WERI-Rb-1 (cell line): ENCODE data around the gene WDR6.

ENCODE experiments used
- DNase-seq: peaks from one replicate; pipeline ENCODE4 v3.0.0-alpha.2; 2020
- H3K27ac ChIP-seq: fragments of 250-450 bp; sonication (Bioruptor Pico); 2 replicates; pipeline ENCODE4 v1.5.1; 2020; ENCODE audit warnings: mild to moderate bottlenecking, moderate library complexity
- H3K27me3 ChIP-seq: fragments of 250-450 bp; sonication (Bioruptor Pico); 2 replicates; pipeline ENCODE4 v1.5.1; 2021; ENCODE audit warnings: mild to moderate bottlenecking, low read depth, moderate library complexity; ENCODE audit not compliant: insufficient read depth, severe bottlenecking
- H3K36me3 ChIP-seq: fragments of 250-450 bp; sonication (Bioruptor Pico); 2 replicates; pipeline ENCODE4 v1.5.1; 2020; ENCODE audit warnings: mild to moderate bottlenecking, moderate library complexity
- H3K4me3 ChIP-seq: 2 replicates; pipeline ENCODE4 v1.5.1; 2011; ENCODE audit warnings: low read depth, mild to moderate bottlenecking, control low read depth, low read length
- H3K9me3 ChIP-seq: fragments of 250-450 bp; sonication (Bioruptor Pico); 2 replicates; pipeline ENCODE4 v1.5.1; 2021; ENCODE audit warnings: mild to moderate bottlenecking, moderate library complexity; ENCODE audit not compliant: severe bottlenecking
- TF ChIP-seq, protein P1 (sequence below): IDR thresholded peaks from 2 replicates; pipeline ENCODE4 v1.5.1; 2011; ENCODE audit warnings: low read depth, mild to moderate bottlenecking, control low read depth, inconsistent platforms, low read length

Gene WDR6

GRCh38 chr3:49028298-49028672, 21.1 kb downstream of the WDR6 start:
- Histone ChIP-seq H3K9me3 (no peaks in the 10 kb centered on the region), H3K36me3 (peaks cover 86% of the 10 kb centered on the region), H3K27me3 (no peaks in the 10 kb centered on the region), H3K27ac (peak overlapping the region; percentile 80), H3K4me3 (peak overlapping the region; percentile 62)
- TF ChIP-seq, protein P1, sequence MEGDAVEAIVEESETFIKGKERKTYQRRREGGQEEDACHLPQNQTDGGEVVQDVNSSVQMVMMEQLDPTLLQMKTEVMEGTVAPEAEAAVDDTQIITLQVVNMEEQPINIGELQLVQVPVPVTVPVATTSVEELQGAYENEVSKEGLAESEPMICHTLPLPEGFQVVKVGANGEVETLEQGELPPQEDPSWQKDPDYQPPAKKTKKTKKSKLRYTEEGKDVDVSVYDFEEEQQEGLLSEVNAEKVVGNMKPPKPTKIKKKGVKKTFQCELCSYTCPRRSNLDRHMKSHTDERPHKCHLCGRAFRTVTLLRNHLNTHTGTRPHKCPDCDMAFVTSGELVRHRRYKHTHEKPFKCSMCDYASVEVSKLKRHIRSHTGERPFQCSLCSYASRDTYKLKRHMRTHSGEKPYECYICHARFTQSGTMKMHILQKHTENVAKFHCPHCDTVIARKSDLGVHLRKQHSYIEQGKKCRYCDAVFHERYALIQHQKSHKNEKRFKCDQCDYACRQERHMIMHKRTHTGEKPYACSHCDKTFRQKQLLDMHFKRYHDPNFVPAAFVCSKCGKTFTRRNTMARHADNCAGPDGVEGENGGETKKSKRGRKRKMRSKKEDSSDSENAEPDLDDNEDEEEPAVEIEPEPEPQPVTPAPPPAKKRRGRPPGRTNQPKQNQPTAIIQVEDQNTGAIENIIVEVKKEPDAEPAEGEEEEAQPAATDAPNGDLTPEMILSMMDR, result no peak
- DNase-seq, result no peak

DNA sequence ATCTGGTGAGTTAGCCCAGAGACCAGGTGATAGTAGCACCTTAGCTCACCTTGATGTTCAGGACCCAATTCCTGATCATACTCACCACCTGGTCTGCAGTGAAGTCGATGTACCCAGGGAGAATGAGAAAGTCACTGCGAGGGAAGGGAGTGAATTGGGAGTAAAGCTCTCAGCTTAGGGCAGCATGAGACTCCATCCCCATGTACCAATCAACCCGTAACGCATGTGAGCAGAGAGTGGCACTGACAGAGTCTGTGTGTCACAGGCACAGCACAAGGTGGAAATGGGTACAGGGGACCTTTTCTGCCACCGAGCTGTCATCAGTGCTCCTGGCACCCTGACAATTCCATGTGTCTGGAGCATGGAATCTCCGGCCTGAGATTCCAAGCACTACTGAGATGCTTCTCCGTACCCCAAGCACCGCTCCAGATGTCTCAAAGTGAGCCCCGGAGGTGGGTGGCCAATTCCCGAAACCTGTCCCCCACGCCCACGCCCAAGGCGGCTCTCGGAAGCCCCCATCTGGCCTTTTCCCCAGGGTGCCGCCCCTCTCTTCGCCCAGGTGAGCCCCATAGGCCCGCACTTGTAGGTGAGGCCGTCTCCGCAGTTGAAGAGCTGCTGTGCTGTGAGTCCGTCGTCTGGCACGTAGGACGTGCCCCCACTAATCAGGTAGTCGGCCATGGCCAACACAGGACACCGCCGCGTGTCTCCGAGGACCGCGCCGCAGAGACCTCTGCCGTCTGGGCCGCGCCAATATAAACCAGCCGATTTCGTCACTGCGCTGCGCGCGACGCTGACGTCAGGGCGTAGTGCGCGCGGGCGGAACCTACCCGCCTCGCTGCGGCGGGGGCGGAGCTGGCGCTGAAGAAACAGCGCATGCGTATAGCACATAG, 21.7 kb downstream of the WDR6 start, which contains the start of gene IMPDH2:
Gene IMPDH2, minus strand, starts transcription at position 726 of the 890 bp plus-strand sequence. Its CDS starts 48 bp downstream, at position 678.
- Histone ChIP-seq H3K9me3 (no peaks in the 10 kb centered on the region), H3K36me3 (peaks cover 86% of the 10 kb centered on the region)

DNA sequence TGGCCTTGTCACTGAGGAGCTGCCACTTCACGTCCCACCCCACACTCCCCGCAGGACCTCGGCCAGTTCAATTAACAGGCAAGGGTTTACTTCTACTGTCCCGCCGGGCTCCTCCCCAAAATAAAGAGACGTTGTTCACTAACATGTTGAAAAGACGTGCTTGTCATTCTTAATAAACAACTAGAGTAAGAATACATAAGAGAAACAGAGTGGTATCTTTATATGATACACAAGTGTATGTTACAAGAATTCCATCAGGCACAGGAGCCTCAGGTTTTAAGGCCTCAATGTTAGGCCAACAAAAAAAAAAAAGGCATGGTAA, 22.3 kb downstream of the WDR6 start:
- no peaks in the 10 kb centered on the region for H3K27me3 ChIP-seq
- H3K4me3 ChIP-seq, result peak overlapping the region; percentile 62; the same call in 1 of the 2 replicates
- DNase-seq, result no peak
- H3K36me3 ChIP-seq, result peaks cover 81% of the 10 kb centered on the region
- H3K9me3 ChIP-seq, result no peaks in the 10 kb centered on the region
- TF ChIP-seq, protein P1, result no peak
- H3K27ac ChIP-seq, result peak overlapping the region; percentile 80

More for the DNA sequence above, 21.7 kb downstream of the WDR6 start, which contains the start of gene IMPDH2:
- Histone ChIP-seq H3K27ac (peak within 1 kb of the TSS; percentile 80), H3K4me3 (peak within 1 kb of the TSS; percentile 62), H3K27me3 (no peaks in the 10 kb centered on the region)
- TF ChIP-seq, protein P1, result no peak; the same call in 1 of the 2 replicates
- peak; percentile 92 for DNase-seq

DNA sequence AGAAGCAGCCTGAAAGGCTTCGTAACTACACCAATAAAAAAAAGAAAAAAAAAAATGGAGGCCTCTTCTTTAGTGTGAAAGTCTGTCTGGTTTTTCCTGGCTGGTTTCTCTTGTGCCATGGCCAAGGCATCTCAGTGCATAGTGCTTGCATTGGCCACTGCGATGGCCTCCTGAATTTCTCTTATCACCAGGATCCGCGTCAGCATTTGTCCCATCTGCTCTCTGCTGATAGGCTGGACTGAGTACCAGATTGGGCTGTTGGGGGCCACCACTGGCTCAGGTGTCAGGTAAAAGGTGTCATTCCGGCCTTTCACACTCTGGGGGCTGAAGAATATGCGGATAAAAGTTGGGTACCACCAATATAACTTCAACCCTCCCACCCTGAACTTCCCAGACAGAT, 23.1 kb downstream of the WDR6 start:
- Histone ChIP-seq H3K4me3 (no peak overlapping the region), H3K27me3 (no peaks in the 10 kb centered on the region), H3K36me3 (peaks cover 81% of the 10 kb centered on the region), H3K9me3 (no peaks in the 10 kb centered on the region), H3K27ac (no peak overlapping the region)
- DNase-seq, result no peak
- TF ChIP-seq, protein P1, result no peak

DNA sequence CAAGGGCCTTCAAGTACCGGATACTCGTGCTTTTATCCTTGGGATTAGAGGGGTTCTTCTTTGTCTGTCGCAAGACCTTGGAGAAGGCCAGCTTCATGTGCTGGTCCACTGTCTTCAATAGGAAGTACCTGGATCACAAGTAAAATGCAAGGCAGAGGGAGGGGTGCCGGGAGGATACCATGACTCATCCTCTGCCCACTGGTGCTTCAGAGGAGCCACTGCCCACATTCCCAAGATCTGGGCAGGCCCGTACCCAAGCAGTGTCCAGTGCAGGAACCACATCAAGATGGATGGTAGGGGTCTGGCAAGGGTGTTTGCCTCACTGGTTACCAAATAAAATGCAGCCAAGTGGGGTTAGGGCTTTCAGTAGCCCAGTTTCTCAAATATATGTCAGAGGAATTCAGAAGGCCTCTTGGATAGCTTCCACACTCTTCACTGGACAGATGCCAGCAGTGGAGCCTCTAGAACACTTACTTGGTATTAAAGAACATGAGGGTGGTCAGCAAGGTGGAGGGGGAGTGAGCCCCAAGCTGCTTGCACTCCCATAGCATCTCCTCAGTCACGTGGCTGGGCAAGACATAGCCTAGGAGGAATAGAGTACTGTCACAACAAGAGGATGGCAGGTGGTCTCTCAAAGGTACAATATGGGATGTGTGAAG, 25.6 kb downstream of the WDR6 start:
- TF ChIP-seq, protein P1, result no peak
- H3K27ac ChIP-seq, result no peak overlapping the region
- H3K36me3 ChIP-seq, result peaks cover 73% of the 10 kb centered on the region
- no peak overlapping the region for H3K4me3 ChIP-seq
- no peaks in the 10 kb centered on the region for H3K9me3 ChIP-seq
- DNase-seq, result no peak
- no peaks in the 10 kb centered on the region for H3K27me3 ChIP-seq
